NCI-H226 (cell line): ENCODE data around the gene HSD17B11.
"Not testable (repeated sequence)": the region's sequence is repeated elsewhere in the genome, so short reads cannot be mapped to it uniquely, and the experiment has no call there.

Source experiments
- DNase-seq: peaks from one replicate; pipeline ENCODE4 v3.0.0-alpha.2; 2015

Gene HSD17B11

GRCh38 chr4:87405211-87405820 is 14.3 kb upstream of the HSD17B11 start:
- no peak for DNase-seq

GRCh38 chr4:87403732-87404131 is 12.7 kb upstream of the HSD17B11 start:
- DNase-seq, result peak; percentile 68

- no peak for DNase-seq
Measured at GRCh38 chr4:87399954-87400353, 9.0 kb upstream of the HSD17B11 start.

GRCh38 chr4:87399148-87399547 is 8.2 kb upstream of the HSD17B11 start:
- DNase-seq, result peak; percentile 6

GRCh38 chr4:87395851-87396250 is 4.9 kb upstream of the HSD17B11 start:
- not testable (repeated sequence) for DNase-seq

GRCh38 chr4:87395073-87395472 is 4.1 kb upstream of the HSD17B11 start:
- not testable (repeated sequence) for DNase-seq

- DNase-seq, result no peak
Measured at GRCh38 chr4:87392183-87392582, 1.2 kb upstream of the HSD17B11 start.

GRCh38 chr4:87391576-87392054 is 627 bp upstream of the HSD17B11 start:
- no peak for DNase-seq

GRCh38 chr4:87390551-87390890 is 467 bp downstream of the HSD17B11 start:
- no peak for DNase-seq

GRCh38 chr4:87390055-87390454 is 933 bp downstream of the HSD17B11 start:
- DNase-seq, result not testable (repeated sequence)

GRCh38 chr4:87388901-87389300 is 2.1 kb downstream of the HSD17B11 start:
- no peak for DNase-seq

- DNase-seq, result no peak
Measured at GRCh38 chr4:87387237-87387636, 3.8 kb downstream of the HSD17B11 start.

GRCh38 chr4:87384466-87385132 is 6.4 kb downstream of the HSD17B11 start:
- DNase-seq, result not testable (repeated sequence)

GRCh38 chr4:87382931-87383330 is 8.1 kb downstream of the HSD17B11 start:
- no peak for DNase-seq

- no peak for DNase-seq
Measured at GRCh38 chr4:87382116-87382515, 8.9 kb downstream of the HSD17B11 start.

- DNase-seq, result no peak
Measured at GRCh38 chr4:87377816-87378215, 13.2 kb downstream of the HSD17B11 start.

- DNase-seq, result peak; percentile 36
Measured at GRCh38 chr4:87375719-87376291, 15.2 kb downstream of the HSD17B11 start.

- no peak for DNase-seq
Measured at GRCh38 chr4:87370068-87370467, 20.9 kb downstream of the HSD17B11 start.

- DNase-seq, result no peak
Measured at GRCh38 chr4:87366521-87367162, 24.3 kb downstream of the HSD17B11 start.

GRCh38 chr4:87365348-87365747 is 25.6 kb downstream of the HSD17B11 start:
- no peak for DNase-seq

GRCh38 chr4:87363552-87363951 is 27.4 kb downstream of the HSD17B11 start:
- peak; percentile 22 for DNase-seq

GRCh38 chr4:87360338-87360935 is 30.6 kb downstream of the HSD17B11 start:
- no peak for DNase-seq

- no peak for DNase-seq
Measured at GRCh38 chr4:87359258-87359657, 31.7 kb downstream of the HSD17B11 start.
